VCaP (cell line): ENCODE data around the gene RNF217.

Source experiments
- H3K27ac ChIP-seq: fragments of 450-650 bp; 2 replicates; pipeline ENCODE4 v1.5.1; 2017
- TF ChIP-seq, protein P1 (sequence below): fragments of 450-650 bp; conservative IDR thresholded peaks from 2 replicates; pipeline ENCODE4 v1.5.1; 2017; ENCODE audit warnings: mild to moderate bottlenecking, moderate library complexity

Gene RNF217

DNA sequence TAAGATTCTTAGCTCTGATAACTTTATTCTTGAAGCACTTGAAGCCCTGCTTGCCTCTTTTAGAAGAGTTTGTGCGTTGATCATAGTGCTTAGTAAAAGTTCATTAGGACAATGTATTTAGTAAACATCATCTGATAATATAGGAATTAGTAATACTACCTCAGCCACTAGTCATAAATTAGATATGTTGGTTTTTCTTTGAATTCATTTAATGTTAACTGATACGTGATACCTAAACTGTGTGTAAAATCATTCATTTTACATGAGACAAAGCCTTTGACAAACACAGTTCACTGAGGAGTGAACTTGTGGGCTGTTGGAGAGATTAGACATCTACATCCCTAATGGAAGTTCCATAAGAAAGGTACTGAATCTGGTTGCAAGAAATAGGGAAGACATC is 91.6 kb downstream of the RNF217 start:
- TF ChIP-seq, protein P1, sequence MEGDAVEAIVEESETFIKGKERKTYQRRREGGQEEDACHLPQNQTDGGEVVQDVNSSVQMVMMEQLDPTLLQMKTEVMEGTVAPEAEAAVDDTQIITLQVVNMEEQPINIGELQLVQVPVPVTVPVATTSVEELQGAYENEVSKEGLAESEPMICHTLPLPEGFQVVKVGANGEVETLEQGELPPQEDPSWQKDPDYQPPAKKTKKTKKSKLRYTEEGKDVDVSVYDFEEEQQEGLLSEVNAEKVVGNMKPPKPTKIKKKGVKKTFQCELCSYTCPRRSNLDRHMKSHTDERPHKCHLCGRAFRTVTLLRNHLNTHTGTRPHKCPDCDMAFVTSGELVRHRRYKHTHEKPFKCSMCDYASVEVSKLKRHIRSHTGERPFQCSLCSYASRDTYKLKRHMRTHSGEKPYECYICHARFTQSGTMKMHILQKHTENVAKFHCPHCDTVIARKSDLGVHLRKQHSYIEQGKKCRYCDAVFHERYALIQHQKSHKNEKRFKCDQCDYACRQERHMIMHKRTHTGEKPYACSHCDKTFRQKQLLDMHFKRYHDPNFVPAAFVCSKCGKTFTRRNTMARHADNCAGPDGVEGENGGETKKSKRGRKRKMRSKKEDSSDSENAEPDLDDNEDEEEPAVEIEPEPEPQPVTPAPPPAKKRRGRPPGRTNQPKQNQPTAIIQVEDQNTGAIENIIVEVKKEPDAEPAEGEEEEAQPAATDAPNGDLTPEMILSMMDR: no peak
- no peak overlapping the region for H3K27ac ChIP-seq

DNA sequence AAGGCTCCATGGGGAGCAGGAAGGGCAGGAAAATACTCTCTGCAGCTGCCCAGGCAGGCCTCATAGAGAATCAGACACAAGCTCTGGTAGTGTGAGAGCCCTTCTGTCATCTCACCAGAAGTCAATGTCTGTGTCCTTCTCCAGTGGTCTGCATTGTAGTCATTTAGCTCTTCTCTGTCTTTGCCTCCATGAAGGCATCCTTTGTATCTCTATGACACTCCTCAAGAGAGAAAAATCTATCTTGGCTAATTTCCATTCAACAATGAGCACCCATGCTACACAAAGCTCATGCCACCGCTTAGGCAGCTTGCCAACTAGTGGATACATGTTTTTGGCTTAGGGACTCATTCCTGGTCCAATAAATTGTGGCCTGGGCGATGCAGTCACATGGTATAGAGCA is 92.1 kb downstream of the RNF217 start:
- TF ChIP-seq, protein P1: no peak
- H3K27ac ChIP-seq: no peak overlapping the region

DNA sequence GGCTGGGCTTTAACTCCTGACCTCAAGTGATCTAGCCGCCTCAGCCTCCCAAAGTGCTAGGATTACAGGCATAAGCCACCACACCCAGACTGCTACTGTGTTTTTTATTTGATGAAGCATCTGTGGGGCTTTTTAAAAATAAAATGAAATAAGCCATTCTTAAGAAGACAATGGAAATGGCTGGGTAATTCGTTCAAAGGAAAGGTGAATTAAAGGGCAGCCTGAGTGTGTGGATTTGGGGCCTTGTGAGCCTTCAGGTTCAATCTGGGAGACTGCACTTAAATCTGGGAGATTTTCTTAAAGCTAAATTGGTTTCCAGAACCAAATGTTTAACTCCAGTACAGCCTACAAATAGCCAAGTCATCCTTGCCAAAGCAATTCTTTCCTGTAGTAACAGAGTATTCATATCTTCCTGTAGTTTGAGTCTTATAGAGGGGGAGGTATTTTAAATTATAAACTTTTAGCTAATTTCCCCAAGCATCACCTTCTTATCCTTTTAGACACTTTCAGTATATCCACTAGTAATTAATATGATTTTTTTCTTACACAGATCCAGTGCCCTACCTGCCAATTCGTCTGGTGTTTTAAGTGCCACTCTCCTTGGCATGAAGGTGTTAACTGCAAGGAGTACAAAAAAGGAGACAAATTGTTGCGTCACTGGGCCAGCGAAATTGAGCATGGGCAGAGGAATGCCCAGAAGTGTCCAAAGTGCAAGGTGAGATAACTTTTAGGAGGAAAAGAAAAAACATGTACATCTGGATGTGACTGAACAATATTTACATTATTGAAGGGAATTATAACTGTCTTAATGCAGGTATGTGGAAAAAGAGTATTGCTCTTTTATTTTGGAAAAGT is 95.4 kb downstream of the RNF217 start:
- no peak overlapping the region for H3K27ac ChIP-seq
- TF ChIP-seq, protein P1: no peak

DNA sequence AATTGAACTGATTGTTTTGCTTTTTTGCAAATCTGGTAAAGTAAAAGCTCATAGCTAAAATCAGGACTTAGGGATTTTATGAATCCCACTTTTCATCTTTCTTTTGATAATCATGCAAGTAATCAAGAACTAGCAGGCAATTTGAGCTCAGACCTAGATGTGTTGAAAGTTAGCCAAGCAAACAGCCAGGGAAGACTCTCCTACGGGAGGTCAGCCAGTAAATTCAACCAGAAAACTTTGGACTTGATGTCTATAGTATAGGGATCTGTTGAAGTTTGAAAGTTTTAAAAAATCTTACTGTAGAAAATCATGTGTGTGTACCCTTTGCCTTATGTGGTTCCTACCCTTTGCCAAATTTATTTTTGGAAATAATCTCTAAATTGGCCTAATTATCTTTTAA is 96.3 kb downstream of the RNF217 start:
- TF ChIP-seq, protein P1: no peak
- no peak overlapping the region for H3K27ac ChIP-seq

DNA sequence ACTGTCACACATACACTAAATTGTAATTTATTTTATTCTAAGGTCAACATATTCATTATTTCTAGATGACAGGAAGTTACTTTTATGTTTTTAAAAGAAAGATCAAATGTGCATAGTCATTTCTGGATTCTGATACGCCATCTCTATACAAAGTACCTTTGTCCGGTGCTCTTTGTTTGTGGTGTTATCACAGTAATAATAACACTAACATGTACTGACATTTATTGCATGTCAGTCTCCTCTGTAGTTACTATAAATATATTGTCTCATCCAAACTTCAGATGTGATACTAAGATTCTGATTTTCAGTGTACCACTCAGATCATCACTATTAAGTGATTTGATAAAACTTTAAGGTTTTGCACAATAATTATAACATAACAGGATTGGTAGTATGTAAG is 101.1 kb downstream of the RNF217 start:
- TF ChIP-seq, protein P1: no peak
- H3K27ac ChIP-seq: no peak overlapping the region

DNA sequence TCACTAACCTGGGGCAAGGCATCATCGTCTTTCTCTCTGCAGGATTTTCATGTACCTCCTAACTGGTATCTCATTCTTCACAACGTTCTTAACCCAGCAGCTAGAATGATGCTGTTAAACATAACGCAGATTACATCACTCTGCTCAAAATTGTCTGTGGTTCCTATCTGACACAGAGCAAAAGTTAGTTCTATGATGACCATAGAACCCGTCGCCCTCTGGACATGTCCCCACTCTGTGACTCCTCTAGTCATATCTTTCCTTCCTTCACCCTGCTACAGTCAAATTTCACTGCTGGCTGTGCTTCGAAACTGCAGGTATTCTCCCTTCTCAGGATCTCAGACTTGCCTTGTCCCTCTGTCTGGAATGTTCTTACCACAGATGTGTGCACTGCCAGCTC is 103.9 kb downstream of the RNF217 start:
- TF ChIP-seq, protein P1: no peak
- H3K27ac ChIP-seq: no peak overlapping the region

DNA sequence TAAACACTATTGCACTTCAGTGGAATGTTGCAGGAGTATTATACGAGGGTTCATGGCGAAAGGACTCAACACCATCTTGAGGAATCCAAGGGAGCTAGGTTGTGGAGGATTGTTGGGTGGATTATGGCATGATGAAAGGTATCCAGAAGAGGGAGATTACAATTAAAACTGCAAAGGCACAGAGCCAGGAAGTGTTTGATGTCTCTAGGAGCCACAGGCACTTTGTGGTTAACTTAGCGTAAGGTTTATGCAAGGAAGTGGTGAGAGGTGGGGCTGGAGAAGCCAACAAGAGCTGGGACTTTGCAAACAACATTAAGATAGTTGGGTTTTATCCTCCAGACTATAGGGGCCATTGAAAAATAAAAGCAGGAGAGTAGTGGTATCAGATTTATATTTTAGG is 104.7 kb downstream of the RNF217 start:
- TF ChIP-seq, protein P1: no peak
- H3K27ac ChIP-seq: no peak overlapping the region
